HPDE6-E6E7 (cell line): Measurements from ENCODE around the gene GRID2.

ENCODE experiments used
- DNase-seq: peaks from one replicate; pipeline ENCODE4 v3.0.0; 2011; ENCODE audit warnings: missing footprints; ENCODE audit errors: extremely low spot score

Gene GRID2

DNA sequence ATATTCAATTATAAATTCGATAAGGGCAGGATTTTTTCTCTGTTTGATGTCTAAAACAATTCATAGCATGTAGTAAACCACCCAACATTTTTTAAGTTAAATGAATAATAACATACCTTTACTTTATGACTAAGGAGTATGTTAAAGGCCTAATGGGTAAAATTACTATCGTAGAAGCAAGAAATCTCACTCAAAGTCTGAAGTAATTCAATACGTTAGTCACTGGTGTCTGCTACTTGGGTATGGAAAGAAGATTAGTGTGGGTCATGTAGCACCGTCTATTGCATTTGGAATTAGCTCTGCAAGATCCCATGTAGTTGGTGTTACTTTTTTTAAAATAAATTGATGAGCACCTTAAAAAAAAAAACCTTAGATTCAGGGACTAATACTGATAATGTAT, 374.5 kb downstream of the GRID2 start:
- DNase-seq = no peak

DNA sequence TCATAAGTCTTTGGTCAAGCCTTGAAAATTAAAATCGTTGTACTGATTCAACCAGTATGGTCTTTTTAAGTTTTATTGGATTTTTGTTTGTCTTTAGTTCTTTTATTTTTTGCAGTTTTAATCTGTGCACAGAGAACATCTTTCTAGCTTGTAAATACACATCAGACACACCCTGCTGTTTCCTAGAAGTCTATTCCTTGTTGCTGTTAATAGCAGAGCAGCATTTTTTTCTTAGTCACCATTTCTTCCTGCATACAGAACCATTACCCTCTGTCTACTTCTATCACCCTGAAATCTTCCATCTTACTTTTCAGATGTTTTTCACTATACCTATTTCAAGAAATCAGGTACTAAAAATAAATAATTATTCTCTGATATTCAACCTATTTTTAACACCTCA, 375.4 kb downstream of the GRID2 start:
- no peak for DNase-seq

DNA sequence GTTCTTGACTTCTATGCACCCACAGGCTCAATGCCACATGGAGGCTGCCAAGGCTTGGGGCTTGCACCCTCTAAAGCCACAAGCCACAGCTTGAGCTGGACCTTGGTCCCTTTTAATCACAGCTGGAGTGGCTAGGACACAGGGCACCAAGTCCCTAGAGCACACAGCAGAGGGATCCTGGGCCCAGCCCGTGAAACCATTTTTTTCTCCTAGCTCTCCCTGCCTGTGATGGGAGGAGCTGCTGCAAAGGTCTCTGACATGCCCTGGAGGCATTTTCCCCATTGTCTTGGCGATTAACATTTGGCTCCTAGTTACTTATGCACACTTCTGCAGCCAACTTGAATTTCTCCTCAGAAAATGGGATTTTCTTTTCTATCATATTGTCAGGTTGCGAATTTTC, 410.9 kb downstream of the GRID2 start:
- no peak for DNase-seq

DNA sequence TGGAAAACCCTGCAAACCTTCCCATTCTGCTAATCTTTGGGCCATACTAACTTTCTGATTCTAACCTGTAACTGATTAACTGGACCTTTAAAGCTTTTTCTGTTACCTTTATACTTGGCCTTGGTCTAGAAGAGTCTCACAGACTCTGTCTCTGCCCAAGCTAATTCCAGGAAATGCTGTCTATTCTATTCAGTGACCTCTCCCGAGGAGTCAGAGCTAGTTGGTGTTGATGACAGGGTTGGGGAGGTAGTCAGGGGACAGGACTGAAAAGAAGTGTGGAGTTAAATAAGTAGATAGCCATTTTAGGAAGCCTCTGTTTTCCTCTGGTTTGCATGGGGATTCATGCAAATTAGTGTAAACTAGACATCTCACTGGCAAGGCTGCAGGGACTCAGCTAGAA, 429.5 kb downstream of the GRID2 start:
- DNase-seq = no peak

DNA sequence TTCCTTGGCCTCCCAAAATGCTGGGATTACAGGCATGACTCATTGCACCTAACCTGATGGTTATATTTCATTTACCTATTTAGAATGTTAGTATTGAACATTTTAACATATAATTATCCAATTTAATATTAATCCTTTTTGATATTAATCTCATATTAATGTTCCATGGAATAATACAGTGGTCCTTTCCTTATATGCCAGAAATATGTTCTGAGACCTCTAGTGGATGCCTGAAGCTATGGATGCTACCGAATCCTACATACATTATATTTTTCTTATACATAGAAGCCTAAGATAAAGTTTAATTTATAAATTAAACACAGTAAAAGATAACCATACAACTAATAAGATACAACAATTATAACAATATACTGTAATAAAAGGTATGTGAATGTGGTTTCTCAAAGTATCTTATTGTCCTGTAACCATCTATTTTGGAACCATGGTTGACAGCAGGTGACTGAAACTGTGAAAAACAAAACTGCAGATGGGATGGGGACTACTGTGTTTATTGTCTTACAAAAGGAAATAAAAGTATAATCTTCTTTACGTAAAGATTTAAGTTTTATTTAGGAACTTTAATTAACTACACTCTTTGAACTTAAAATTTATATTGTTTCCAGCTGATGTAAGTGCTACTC, 431.4 kb downstream of the GRID2 start:
- DNase-seq = no peak

DNA sequence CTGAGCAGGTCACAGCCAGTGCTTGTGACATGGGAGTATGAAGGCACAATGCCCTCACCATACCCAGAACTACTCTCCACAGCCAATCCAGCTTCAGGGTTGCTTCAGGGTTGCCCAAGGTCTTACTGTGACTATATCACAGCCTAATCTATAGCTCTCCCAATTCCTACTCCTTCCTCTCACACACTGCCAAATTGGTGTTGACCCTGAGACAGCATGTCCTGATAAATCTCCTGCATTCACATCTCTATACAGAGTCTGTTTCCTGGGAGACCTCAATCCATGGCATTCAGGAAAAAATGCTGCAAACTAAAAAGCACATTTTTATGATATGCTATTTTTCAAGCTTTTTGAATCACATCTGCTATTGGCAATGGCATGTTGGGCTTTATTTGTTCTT, 456.7 kb downstream of the GRID2 start:
- DNase-seq = no peak

DNA sequence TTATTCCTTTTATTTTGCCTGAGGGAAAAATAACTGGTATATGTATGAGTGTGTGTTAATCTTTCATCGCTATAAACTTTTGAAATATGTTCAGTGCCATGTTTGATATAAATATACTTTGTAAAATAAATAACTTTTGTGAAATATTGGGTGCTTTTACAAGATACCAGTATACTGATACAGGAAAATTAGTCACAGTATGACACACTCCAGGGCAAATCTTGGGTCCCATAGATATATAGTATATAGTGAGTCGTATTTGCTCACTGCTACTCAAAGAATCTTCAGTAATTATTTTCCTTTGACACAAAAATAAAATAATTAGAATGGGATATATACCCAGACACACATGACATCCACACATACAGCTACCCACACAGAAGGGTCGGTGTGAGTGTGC, 472.3 kb downstream of the GRID2 start:
- DNase-seq = no peak

DNA sequence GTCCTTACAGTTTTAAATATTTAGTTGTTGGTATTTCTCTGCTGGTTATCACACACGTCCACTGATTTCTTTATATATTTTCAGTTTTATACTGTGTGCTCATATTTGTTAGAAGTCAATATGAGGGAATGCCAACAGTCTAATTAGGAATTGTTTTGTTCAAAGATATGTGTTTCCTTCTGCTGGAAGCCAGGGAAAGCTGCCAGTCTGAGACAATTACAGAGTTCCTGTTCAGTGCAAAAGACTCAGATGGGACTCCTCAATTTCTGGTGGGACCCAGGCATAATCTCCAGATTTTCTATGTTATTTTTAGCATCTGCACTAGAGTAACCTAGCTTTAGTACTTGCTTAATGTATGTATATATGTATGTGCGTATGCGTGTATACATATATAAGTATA, 486.0 kb downstream of the GRID2 start:
- DNase-seq = no peak

DNA sequence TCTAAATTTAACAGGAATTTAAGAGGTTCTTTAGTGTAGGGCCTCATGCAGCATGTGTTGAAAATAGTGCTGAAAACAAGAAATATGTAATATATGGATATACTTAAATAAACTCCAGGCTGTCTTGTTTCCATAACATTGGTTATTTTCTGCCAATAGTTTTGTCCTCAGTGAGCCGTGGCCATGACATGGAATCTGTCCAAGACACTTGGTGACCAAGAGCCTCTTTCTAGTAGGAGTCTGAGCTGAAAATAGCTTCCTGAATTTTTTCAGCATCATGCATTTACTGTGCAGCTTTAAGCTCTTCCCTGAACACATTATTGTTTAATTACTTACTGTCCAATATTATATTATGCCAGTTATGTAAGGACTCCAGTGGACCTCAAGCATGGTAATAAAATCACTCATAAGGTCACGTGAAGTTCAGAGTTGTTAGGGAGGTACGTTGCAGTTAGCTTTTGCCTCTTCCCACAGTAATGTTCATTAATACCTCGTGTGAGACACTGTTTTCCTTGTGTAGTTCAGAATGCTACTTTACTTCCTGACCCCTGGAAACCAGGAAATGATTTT, 488.2 kb downstream of the GRID2 start:
- no peak for DNase-seq

DNA sequence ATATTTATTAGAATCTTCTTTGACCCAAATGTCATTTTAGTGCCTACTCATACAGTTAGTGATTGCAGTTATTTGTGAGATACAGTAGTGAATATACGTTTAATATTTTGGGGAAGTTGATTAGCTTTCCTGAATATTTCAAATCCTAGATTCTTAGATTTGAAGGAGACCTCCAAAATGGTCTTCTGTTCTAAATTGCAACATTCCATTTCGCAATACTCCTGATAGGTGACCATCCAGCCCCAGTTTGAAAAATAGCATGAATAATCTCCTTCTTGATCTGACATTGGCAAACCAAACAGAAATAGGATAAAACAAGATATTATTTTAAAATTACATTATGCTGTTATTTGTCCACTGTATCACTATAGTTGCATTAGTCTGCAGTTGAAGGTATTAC, 505.6 kb downstream of the GRID2 start:
- no peak for DNase-seq

DNA sequence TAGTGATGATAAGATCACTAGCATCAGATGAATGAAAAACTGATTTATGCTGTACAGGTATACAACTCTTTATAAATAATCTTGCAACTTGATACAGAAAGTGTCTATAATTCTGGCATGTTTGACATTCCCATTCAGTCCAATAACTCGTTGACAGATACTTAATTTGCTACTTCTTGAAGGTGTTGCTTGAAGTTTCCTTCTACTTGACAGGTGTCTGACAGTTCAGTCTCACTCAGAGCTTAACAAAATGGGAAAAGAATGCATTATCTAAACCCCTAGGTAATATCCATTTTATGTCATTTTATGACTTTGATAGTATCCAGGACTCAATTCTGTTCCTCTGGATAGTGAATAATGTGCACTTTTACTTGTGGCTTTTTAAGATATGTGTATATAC, 508.9 kb downstream of the GRID2 start:
- no peak for DNase-seq

DNA sequence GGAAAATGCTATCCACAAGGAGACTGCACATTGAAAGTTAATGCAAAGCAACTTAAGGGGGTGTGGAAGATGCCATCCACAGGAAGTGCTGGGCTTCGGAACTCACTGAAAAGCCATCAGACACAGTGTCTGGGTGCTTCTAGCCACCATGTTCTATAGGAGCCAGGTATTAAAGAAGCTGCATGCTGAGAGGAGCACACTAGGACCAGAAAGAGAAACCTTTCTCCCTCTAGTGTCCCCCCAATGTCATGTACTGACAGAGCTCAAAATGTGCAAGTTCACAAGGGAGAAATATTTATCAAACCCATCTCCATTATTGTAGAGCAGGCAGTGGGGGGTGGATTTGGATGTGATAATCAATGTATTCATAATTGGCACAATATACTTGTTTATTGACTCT, 510.9 kb downstream of the GRID2 start:
- no peak for DNase-seq

DNA sequence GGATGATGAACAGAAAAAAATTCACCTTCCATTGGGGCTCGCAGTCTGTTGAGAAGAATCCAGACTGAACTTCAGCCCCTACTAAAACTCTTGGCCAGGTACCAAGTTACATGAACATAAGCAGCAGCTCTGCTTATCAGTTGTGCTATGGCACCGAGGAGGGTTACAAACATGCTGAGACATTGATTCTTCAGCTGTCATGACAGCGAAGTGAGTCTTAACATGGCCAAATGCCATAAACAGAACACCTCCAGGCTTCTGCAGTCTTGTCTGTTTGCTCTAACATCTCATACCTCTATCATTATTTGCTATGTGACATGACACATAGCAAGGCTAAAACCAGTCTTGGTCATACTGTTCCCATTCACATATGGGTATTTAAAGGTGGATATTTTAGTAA, 521.5 kb downstream of the GRID2 start:
- peak; percentile 42 for DNase-seq

DNA sequence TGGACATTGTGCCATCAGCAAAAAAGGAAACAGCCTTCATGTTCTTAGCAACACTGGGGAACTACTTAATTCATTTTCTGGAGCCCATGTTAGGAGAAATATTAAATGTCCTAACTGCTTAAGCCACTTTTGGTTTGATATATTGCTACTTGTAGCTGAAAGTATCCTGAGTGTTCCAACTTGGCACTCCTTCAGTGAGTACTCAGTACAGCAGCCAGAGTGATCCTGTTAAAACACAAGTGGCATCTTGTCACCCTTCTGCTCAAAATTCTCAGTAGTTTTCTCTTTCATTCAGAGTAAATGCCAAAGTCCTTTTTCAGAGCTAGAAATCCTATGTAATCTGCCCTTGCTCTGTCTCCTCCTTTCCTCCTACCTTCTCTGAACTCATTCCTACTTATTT, 522.0 kb downstream of the GRID2 start:
- DNase-seq = no peak

DNA sequence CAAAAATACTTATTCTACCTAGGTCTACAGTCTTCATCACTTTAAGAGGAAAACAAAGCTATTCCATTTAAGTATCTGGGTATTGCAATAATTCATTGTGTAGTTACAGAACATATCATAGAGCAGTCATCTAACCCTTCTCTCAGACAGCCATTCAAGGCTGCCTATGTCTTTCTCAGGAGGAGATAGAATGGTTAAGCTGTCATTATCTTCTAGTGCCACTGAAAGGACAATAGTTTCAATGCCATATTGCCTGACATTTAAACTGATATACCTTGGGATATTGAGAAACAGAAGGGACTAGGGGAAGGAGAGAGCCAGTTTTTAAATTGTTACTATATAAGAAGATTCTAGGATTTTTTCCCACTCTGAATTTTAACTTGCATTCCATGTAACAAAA, 527.0 kb downstream of the GRID2 start:
- no peak for DNase-seq

DNA sequence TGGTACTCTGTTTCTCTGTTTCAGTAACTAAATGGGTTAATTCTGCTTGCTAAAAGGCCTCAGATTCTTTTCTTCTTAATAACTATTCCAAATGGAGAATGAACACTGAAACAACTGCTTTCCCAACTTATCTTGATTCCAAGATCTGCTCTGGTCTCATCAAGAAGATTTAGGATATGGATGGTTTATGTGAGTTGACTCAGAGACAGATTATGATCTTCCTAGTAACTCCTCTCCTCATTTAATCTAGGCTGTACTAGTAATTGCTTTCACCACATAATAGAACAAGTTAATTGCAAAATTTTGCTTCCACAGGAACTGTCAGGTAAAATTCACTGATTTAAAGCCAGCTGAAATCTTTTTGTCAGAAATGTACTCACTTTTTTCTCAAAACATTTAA, 537.1 kb downstream of the GRID2 start:
- no peak for DNase-seq

DNA sequence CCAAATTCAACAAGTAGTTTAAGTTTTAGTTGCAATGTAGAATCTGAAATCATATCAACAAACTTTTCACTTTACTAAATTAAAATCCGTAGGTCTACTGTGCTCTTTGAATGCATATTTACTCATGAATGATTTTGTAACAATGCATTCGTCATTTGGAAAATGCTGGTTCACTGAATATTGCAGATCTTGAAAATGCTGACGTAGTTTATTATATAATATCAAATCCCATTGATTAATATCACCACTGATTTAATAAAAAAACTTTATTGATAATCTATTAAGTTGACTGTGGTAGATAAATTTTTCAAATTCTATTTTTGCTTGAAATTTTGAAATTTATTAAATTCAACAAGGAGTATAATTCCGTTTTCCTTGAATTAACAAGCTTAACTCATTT, 540.0 kb downstream of the GRID2 start:
- no peak for DNase-seq

DNA sequence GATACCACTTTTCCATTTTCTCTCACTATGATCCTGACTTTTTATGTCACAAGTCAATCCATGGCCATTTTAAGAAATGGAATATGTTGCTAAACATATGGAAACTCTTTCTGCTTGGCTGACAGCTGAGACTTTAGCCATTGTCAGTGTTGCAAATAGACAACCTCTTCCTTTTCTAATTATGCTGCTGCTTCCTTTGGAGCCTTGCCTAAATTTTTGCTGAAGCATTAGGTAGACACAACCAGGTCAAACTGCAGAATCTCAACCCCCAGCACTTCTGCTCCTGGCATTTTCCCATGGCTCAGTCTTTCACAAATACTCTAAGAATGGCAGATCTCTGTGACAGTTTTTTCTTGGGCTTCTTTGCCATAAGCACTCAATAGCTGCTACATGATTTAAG, 543.3 kb downstream of the GRID2 start:
- no peak for DNase-seq

DNA sequence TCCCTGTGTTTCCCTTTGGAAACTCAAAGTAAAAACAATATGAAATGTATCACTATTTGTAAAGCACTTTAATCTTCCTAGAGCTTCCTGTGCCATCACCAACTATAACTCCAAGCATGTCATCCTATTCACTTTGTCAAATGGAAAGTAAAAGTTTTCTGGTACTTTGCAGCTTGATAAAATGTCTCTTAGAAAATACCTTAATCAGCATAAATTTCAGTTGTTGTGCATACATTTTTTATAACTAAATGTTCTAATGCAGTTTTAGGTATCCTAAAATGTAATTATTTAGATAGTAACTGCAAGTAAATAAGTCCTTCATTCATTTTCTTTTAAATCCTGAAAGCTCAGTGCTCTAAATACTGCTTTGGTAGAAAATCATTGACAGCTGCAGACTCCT, 558.7 kb downstream of the GRID2 start:
- DNase-seq = no peak

DNA sequence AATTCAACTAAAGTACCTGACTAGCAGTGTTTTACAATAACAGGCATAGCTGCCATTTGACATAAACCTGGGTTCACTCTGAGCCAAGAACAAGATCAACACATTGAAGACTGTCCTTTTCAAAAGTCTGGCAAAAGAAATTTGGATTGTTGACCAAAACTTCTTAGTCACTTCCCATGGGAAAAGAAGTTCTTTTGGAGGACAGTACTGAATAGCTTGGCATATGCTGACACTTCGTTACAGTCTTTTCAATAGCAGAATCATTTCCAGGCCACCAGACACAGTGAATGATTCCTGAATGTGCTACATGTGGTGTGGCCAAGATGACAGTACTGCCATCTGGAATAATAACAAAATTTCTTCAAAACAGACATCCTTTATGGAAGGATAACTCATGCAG, 560.3 kb downstream of the GRID2 start:
- no peak for DNase-seq

DNA sequence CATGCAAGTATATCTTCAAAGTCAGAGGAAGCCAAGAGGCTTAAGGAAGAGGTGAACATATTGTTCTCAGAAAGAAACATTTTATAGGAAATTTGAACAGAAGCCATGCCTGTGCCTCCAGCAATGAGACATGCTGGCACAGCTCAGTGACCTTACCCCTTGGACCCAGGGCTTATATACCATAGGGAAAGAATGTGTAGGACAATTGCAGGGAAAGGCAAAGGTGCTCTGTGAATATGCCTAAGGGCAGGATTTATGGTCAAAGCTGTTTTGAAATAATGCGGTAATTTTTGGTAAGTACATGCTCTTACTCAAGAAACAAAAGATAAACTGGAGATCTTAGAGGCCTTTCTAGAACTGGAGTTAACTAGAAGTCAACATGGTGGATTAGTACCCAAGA, 568.8 kb downstream of the GRID2 start:
- DNase-seq = no peak

DNA sequence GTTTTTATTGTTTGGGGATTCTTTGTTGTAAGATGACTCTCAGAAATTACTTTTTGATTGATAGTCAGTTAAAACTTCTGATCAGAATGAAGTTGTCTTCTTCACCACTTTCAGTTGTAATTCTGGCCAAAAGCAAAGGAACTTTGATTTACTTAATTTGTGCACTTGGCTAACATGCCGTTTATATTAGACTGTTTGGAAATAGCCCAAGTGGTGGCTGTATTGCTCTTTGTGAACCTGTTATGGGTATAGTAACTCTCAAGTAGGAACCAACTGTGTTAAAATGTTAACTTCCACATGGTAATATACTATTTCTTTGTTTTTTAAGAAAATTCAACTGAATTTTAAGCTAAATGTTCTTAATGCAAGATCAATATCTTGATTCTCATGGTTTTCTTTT, 581.9 kb downstream of the GRID2 start:
- no peak for DNase-seq

DNA sequence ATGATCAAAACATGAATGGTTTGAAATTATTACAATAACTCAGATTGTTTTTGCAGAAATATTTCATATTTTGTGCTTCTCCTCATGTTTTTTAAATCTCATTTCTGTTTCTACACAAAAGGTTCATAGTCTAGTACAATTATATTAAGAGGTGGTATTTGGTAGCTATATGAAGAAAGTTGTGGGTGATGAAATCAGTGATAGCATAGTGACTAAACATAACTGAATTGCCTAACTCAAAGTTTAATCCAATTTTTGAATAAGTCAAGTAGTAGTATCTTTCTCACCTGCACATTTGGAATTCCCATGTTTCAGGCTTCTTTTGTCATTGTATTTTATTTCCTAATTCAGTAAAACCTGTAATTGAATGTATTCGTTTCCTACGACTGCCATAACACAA, 648.7 kb downstream of the GRID2 start:
- no peak for DNase-seq

DNA sequence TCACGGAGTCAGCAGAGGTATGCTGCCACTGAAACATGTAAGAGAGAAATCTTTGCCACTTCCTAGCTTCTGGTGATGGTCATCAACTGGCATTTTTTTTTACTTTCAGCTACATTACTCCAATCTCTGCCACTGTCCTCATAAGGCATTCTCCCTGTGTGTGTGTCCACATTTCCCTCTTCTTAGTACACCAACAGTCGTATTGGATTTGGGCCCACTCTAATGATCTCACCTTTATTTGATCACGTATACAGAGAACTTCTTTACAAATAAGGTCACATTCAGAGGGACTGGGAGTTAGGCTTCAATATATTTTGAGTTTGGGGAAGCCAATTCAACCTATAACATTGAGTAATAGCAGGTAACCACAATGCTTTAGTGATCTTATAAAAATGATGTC, 649.1 kb downstream of the GRID2 start:
- no peak for DNase-seq
